ENCODE data around the gene DLG5.

Gene DLG5

GRCh38 chr10:77846718-77847311, 79.7 kb downstream of the DLG5 start:
- no peaks in the 10 kb centered on the region for H3K27me3 Mint-ChIP-seq
- no peak overlapping the region for H3K27ac Mint-ChIP-seq
- no peaks in the 10 kb centered on the region for H3K36me3 Mint-ChIP-seq (ENCODE audit: low read depth)
- DNase-seq: peak; percentile 77
- no peaks in the 10 kb centered on the region for H3K9me3 Mint-ChIP-seq
- H3K4me1 Mint-ChIP-seq (ENCODE audit: low read depth): peaks cover 2% of the 10 kb centered on the region
- H3K4me3 Mint-ChIP-seq: no peak overlapping the region

DNA sequence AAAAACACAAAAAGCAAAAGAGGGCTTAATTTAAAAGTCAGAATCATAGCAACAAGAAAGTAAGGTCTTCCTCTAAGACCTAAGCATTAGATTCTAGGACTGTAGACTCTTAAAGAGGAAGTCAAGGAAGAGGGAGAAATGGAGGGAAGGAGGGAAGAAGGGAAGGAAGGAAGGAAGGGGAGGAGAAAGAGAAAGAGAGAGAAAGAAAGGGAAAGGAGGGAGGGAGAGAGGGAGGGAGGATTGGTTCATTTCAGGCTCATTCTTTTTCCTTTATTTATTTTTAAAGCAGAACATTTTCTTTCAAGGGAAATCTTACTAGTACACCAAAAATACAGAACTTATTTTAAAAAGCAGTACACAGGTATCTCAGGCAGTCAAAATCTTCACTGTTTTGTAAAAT, 81.1 kb downstream of the DLG5 start:
- no peaks in the 10 kb centered on the region for H3K27me3 Mint-ChIP-seq
- no peaks in the 10 kb centered on the region for H3K9me3 Mint-ChIP-seq
- no peaks in the 10 kb centered on the region for H3K36me3 Mint-ChIP-seq (ENCODE audit: low read depth)
- peaks cover 2% of the 10 kb centered on the region for H3K4me1 Mint-ChIP-seq (ENCODE audit: low read depth)
- H3K4me3 Mint-ChIP-seq: no peak overlapping the region
- no peak overlapping the region for H3K27ac Mint-ChIP-seq
- DNase-seq: no peak

DNA sequence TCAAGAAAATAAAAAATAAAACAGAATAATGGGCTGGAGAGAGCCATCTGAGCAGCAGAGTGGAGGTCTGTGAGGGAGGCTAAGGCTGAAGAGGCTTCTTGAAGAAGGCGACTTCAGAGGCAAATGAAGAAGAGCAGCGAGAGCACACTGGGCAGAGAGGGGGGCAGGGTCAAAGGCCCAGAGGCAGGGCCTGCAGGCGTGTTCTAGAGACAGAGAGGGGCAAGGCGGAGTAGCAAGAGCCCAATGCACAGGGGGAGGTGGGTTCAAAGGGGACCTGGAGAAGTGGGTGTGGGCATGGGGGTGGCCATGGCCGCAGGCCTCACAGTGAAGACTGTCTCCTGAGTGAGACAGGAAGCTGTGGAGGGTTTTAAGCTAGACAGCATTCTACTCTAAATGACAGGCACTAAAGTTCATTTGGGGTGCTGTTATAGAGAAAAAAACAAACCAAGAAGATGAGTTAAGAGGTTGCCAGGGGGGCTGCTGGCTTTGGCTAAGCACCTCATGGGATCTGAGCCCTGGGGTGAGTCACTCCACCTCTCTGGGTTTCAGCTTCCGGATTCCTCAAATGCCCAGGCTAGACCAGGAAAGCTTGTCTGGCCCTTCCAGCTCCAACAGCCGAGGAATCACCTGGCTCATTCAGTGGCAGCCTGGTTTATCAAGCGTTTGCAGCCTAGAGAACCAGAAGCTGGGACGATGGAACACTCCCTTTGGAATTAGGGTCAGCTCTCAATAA, 81.7 kb downstream of the DLG5 start:
- Mint-ChIP-seq H3K9me3 (no peaks in the 10 kb centered on the region), H3K36me3 (ENCODE audit: low read depth) (no peaks in the 10 kb centered on the region), H3K4me3 (no peak overlapping the region), H3K27me3 (no peaks in the 10 kb centered on the region), H3K27ac (no peak overlapping the region), H3K4me1 (ENCODE audit: low read depth) (peaks cover 2% of the 10 kb centered on the region)
- DNase-seq: no peak

DNA sequence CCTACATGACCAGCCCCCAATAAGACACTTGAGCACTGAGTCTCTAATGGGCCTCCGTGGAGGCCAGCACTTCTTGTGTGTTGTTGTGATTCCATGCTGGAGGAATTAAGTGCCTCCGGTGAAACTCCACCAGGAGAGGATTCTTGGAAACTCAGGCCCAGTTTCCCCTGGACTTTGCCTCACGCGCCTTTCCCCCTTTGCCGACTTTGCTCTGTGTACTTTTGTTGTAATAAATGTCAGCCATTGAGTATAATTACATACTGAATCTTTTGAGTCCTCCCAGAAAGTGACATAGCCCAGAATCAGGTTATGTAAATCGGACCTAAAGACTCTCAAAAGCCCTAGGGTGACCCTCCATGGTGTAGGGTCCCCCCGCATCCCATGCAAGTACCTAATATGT, 82.4 kb downstream of the DLG5 start:
- Mint-ChIP-seq H3K36me3 (ENCODE audit: low read depth) (no peaks in the 10 kb centered on the region), H3K4me1 (ENCODE audit: low read depth) (peaks cover 2% of the 10 kb centered on the region), H3K9me3 (no peaks in the 10 kb centered on the region), H3K27ac (no peak overlapping the region), H3K4me3 (no peak overlapping the region), H3K27me3 (no peaks in the 10 kb centered on the region)
- no peak for DNase-seq

DNA sequence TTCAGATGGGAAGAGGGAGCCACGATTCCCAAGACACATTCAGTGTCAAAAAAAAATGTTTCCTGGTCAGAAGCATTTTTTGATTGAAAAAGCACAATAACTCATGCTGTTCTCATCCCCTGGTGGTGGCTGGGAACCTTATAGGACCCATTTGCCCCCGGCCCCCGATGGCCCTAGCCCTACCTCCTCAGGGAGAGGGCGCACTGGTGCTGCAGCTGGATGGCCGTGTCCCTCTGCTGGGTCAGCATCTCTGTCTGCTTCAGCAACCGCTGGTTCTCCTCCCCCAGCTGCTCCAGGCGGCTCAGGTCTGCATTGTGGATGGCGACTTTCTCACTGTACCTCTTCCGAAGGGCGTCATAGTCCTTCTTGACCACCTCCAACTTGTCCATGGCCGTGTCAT, 83.3 kb downstream of the DLG5 start:
- H3K27ac Mint-ChIP-seq: no peak overlapping the region
- no peaks in the 10 kb centered on the region for H3K27me3 Mint-ChIP-seq
- H3K36me3 Mint-ChIP-seq (ENCODE audit: low read depth): no peaks in the 10 kb centered on the region
- no peak overlapping the region for H3K4me3 Mint-ChIP-seq
- peaks cover 2% of the 10 kb centered on the region for H3K4me1 Mint-ChIP-seq (ENCODE audit: low read depth)
- H3K9me3 Mint-ChIP-seq: no peaks in the 10 kb centered on the region
- DNase-seq: no peak

GRCh38 chr10:77842652-77843212, 83.8 kb downstream of the DLG5 start:
- H3K27me3 Mint-ChIP-seq: no peaks in the 10 kb centered on the region
- DNase-seq: no peak
- no peaks in the 10 kb centered on the region for H3K9me3 Mint-ChIP-seq
- no peak overlapping the region for H3K4me3 Mint-ChIP-seq
- H3K27ac Mint-ChIP-seq: no peak overlapping the region
- H3K36me3 Mint-ChIP-seq (ENCODE audit: low read depth): no peaks in the 10 kb centered on the region
- H3K4me1 Mint-ChIP-seq (ENCODE audit: low read depth): peaks cover 5% of the 10 kb centered on the region

DNA sequence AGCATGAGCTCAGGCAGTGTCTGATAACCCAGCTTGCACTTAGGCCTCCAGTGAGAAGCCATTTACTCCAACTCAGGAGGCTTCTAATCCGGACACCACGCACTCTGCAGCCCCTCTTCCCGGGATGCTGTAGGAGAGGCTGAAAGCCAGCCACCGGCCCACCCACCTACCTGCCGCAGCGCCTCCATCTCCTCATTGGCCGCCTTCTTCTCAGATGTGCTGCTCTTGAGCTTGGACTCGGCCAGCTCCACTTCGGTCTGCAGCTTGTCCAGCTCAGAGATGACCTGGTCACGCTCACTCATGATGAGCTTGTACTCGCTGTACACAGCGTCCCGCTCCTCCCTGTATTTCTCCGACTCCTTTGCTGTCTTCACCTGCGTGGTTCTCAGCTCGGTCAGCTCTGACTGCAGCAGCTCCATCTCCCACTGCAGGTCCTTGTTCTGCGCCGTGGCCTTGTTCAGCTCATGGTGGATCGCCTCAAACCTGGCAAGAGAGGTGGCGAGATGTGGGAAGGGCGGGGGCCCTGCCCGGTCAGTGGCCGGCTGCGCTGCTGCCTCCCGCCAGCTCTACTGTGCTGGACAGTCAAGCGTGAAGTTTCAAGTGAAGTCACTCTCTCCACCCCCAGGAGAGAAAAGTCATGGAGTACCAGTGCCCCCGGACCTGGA, 84.7 kb downstream of the DLG5 start:
- H3K36me3 Mint-ChIP-seq (ENCODE audit: low read depth): no peaks in the 10 kb centered on the region
- H3K27ac Mint-ChIP-seq: no peak overlapping the region
- H3K4me3 Mint-ChIP-seq: no peak overlapping the region
- no peak for DNase-seq
- H3K9me3 Mint-ChIP-seq: no peaks in the 10 kb centered on the region
- H3K4me1 Mint-ChIP-seq (ENCODE audit: low read depth): peaks cover 6% of the 10 kb centered on the region
- H3K27me3 Mint-ChIP-seq: no peaks in the 10 kb centered on the region

DNA sequence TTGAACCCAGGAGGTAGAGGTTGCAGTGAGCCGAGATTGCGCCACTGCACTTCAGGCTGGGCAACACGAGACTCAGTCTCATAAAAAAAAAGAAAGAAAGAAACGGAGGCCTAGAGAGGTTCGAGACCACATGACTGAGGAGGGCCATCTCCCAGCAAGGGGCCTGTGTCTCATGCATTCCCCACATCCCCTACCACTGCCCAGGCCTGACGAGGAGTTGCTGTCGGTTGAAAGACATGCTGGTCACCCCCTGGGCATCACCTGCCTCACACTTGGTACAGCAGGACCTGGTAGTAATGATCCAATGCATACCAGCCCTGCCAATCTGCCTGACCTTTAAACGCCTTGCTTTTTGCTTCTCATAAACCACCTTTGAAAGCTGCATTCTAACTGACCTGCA, 85.9 kb downstream of the DLG5 start:
- no peak overlapping the region for H3K4me3 Mint-ChIP-seq
- H3K36me3 Mint-ChIP-seq (ENCODE audit: low read depth): no peaks in the 10 kb centered on the region
- DNase-seq: no peak
- H3K4me1 Mint-ChIP-seq (ENCODE audit: low read depth): peaks cover 15% of the 10 kb centered on the region
- H3K27me3 Mint-ChIP-seq: no peaks in the 10 kb centered on the region
- no peak overlapping the region for H3K27ac Mint-ChIP-seq
- no peaks in the 10 kb centered on the region for H3K9me3 Mint-ChIP-seq

- Mint-ChIP-seq H3K27me3 (no peaks in the 10 kb centered on the region), H3K9me3 (no peaks in the 10 kb centered on the region), H3K27ac (no peak overlapping the region), H3K36me3 (ENCODE audit: low read depth) (no peaks in the 10 kb centered on the region), H3K4me3 (no peak overlapping the region), H3K4me1 (ENCODE audit: low read depth) (peaks cover 16% of the 10 kb centered on the region)
- DNase-seq: no peak
Observed at GRCh38 chr10:77837925-77838595, 88.5 kb downstream of the DLG5 start.

DNA sequence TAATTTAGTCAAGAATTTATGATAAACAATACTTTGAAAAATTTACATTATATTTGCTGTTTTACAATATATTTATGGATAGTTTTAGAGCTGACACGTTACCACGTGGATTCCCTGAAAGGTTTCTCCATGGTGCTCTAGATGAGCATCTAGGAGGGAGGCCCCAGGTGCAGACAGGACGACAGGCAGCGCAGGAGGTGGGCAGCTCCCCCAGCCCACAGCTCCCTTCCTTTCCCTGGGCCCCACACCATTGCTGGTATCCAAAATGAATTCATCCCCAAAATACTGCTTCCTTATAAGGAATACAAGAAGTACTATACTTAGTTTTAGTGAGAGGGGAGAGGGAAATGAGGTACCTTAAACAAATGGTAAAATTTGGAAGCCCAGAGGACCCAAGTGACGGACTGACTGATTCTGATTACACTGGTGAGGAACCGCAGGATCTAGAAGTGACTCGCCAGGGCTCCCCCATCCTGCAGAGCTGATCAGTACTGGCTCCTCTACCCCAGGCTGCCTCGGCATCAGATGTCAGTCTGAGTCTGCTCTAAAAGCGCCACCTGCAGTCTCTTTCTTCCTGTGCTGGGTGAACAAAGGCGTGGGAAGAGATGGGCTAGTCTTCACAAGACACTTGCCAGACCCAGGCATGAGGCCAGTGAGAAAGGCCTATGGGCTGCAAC, 89.2 kb downstream of the DLG5 start:
- H3K27me3 Mint-ChIP-seq: no peaks in the 10 kb centered on the region
- no peak overlapping the region for H3K4me3 Mint-ChIP-seq
- DNase-seq: peak; percentile 70
- peaks cover 17% of the 10 kb centered on the region for H3K4me1 Mint-ChIP-seq (ENCODE audit: low read depth)
- H3K9me3 Mint-ChIP-seq: no peaks in the 10 kb centered on the region
- H3K36me3 Mint-ChIP-seq (ENCODE audit: low read depth): no peaks in the 10 kb centered on the region
- peak overlapping the region; percentile 26 for H3K27ac Mint-ChIP-seq

- no peaks in the 10 kb centered on the region for H3K27me3 Mint-ChIP-seq
- no peaks in the 10 kb centered on the region for H3K9me3 Mint-ChIP-seq
- peak; percentile 70 for DNase-seq
- peak overlapping the region; percentile 41 for H3K4me3 Mint-ChIP-seq
- peak overlapping the region; percentile 83 for H3K27ac Mint-ChIP-seq
- H3K4me1 Mint-ChIP-seq (ENCODE audit: low read depth): peaks cover 24% of the 10 kb centered on the region
- H3K36me3 Mint-ChIP-seq (ENCODE audit: low read depth): no peaks in the 10 kb centered on the region
Observed at GRCh38 chr10:77836299-77836820, 90.2 kb downstream of the DLG5 start.

DNA sequence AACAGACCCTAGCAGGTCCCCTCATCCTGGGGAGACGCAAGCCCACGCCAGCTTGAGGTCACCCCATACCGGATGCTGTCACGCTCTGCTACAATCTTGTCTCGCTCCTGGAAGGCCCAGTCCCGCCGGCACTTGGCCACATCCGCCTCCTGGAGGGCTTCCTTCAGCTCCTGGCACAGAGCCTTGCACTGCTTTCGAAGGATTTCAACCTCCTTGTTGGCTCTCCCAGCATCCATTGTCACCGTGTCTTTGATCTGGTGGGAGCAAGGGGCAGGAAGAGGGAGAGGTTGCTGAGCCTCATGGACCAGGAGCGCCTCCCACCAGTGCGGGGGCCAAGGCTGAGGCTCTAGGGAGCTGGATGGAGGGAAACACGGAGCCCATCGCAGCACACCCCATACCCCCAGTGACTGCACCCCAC, 90.9 kb downstream of the DLG5 start:
- H3K9me3 Mint-ChIP-seq: no peaks in the 10 kb centered on the region
- peaks cover 24% of the 10 kb centered on the region for H3K4me1 Mint-ChIP-seq (ENCODE audit: low read depth)
- no peaks in the 10 kb centered on the region for H3K27me3 Mint-ChIP-seq
- peak overlapping the region; percentile 56 for H3K27ac Mint-ChIP-seq
- H3K36me3 Mint-ChIP-seq (ENCODE audit: low read depth): no peaks in the 10 kb centered on the region
- no peak for DNase-seq
- no peak overlapping the region for H3K4me3 Mint-ChIP-seq

GRCh38 chr10:77834943-77835668, 91.4 kb downstream of the DLG5 start:
- Mint-ChIP-seq H3K9me3 (no peaks in the 10 kb centered on the region), H3K36me3 (ENCODE audit: low read depth) (no peaks in the 10 kb centered on the region), H3K27me3 (no peaks in the 10 kb centered on the region), H3K4me1 (ENCODE audit: low read depth) (peaks cover 24% of the 10 kb centered on the region), H3K4me3 (no peak overlapping the region), H3K27ac (peak overlapping the region; percentile 5)
- no peak for DNase-seq

Measured in activated T-cell treated with anti-CD3 and anti-CD28 coated beads, Interleukin-2, amount 50 U/mL, for 24 hours (primary cell).